Stimulated activated CD4-positive, alpha-beta T cell treated with anti-CD3 and anti-CD28 coated beads, Interleukin-4, amount 100 ng/mL, for 1 hour (primary cell): ENCODE measurements around the gene FHDC1.
"Not testable (repeated sequence)": the region's sequence is repeated elsewhere in the genome, so short reads cannot be mapped to it uniquely, and the experiment has no call there.

Experiments
- DNase-seq: peaks from one replicate; pipeline ENCODE4 v3.0.0-alpha.2; 2020

The FHDC1 gene

DNA sequence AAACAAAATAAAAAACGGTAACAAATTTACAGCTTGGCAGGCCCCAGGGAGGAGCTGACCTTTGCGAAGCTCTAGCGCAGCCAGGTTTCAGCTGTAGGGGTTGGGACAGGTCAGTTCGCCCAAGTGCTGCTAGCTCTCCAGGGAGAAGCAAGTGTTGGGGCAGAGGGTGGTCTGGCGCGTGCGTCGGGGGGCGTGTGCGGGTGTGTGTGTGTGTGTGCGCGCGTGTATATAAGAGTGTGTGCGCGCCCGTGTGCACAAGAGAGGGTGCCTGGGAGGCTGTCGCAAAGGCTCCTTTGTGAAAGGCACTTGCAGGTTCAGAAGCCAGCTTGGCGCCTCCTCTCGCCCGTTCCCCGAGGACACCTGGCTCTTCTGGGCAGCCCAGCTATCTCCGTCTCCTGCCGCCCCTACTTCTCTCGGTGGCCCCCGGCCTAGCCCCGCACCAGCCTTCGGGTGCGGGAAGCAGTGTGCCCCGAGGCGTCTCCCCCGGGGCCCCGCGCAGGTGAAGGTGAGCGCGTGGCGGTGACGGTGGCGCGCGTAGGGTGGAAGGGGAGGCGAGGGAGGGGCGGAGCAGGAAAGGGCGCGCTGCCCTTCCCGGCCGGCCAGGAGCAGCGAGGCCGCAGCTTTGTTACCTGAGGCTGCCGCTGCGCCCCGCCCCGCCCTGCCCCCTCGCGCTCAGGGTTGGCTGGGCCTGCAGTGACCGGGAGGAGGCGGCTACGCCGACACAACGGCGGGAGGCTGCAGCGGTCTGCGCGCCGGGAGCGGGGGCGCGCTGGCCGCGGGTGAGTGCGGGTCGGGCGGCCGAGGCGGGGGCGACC, at the start of gene FHDC1:
TSS of gene FHDC1 (plus strand) at position 693 of the 815 bp plus-strand sequence. CDS start 6,735 bp downstream, outside the sequence.
- peak; percentile 7 for DNase-seq

DNA sequence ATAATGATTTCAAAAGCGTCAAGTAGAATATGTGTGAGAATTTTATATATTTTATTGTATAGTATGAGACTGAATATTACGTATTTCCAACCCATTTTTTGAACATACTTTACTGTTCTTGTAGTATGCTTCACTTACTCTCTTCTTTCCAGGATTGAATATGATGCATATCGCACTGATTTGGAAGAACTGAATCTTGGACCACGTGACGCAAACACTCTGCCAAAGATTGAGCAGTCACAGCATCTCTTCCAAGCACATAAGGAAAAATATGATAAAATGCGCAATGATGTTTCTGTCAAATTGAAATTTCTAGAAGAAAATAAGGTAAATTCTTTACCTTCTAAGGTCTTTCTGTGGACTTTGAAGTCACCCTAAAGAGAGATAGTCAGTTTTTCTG, 48.1 kb upstream of the FHDC1 start:
- no peak for DNase-seq

DNA sequence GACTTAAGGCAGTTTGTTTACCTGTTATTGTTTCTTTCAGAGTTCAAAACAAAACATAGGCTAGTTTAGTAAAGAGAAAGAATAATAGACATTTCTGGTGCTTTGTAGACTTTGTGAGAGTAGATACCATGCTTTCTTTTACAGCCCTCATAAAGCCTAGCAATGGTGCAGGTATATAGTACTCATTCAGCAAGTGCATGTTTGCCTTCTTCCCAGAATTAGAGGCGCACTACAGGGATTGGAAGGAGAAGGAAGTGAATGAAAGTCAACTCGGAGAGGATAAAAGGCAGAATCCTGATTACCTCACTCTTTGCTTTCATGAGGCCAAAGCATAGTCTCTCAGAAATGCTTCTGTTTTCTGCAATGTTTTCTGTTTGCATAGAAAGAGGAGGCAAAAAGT, 43.1 kb upstream of the FHDC1 start:
- no peak for DNase-seq

DNA sequence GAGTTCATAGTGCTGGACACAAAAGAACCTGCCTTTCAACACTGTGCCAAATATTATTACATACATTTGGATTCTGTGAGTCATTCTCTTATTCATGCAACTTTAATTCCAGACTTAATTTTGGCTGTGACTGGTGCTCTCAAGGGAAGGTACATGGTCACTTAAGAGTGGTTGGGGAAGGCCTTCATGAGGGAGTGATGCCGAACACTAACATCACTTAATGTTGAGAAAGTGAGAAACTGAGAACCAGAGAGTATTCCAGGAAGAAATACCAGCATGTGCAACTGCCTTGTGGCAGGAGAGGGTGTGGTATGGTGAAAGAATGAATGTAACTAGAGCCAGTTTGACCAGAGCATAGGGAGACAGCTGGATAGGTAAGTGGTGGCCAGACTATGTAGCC, 41.5 kb upstream of the FHDC1 start:
- no peak for DNase-seq

- no peak for DNase-seq
These were observed 39.3 kb upstream of the FHDC1 start for GRCh38 chr4:152896811-152897210.

DNA sequence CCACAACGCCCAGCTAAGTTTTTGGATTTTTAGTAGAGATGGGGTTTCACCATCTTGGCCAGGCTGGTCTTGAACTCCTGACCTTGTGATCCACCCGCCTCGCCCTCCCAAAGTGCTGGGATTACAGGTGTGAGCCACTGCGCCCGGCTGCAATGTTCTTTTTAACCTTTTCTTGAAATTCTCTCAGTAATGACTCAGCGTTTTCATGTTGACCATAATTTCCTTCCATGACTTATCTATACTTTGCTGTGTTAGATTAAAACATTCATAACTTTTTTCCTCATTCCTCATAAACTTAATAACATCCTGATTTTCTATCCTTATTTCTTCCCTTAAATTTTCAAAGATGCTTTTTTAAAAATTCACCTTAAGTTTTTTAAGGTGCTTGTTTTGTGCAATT, 38.0 kb upstream of the FHDC1 start:
- not testable (repeated sequence) for DNase-seq

- DNase-seq = no peak
These were observed 37.5 kb upstream of the FHDC1 start for GRCh38 chr4:152898606-152899005.

GRCh38 chr4:152900395-152900794, 35.7 kb upstream of the FHDC1 start:
- no peak for DNase-seq

GRCh38 chr4:152901205-152901604, 34.9 kb upstream of the FHDC1 start:
- DNase-seq = no peak

- no peak for DNase-seq
These were observed 32.5 kb upstream of the FHDC1 start for GRCh38 chr4:152903658-152904057.

DNA sequence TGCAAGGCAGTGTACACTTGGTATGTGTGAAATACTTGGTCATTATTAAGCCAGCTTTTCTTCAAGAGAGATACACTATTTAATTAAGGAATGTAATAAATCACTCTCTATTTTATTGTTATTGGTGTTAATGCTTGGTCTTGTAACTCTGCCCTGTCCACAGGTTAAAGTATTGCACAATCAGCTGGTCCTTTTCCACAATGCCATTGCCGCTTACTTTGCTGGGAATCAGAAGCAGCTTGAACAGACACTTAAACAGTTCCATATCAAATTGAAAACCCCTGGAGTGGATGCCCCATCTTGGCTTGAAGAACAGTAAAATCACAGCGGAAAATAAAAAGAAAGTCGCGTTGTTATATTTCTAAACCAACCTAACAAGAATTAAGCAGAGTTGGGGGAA, 26.2 kb upstream of the FHDC1 start:
- DNase-seq = no peak

DNA sequence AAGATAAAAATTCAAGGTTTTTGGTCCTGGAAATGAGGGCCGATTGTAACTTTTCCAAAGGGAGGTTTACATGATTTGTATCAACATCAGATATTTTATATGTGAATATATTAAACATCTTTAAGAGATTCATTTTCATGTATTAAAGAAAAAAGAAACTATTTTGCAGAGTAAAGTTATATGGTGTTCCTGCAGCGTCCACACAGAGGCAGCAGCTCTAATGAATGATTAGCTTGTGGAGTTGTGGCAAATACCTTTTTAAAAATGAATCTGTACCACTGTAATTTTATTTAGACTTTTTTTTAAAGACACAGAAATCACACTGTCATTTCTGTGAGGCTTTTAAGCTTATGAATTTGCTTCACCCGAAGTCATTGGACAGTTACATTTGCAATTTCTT, 25.6 kb upstream of the FHDC1 start:
- no peak for DNase-seq

DNA sequence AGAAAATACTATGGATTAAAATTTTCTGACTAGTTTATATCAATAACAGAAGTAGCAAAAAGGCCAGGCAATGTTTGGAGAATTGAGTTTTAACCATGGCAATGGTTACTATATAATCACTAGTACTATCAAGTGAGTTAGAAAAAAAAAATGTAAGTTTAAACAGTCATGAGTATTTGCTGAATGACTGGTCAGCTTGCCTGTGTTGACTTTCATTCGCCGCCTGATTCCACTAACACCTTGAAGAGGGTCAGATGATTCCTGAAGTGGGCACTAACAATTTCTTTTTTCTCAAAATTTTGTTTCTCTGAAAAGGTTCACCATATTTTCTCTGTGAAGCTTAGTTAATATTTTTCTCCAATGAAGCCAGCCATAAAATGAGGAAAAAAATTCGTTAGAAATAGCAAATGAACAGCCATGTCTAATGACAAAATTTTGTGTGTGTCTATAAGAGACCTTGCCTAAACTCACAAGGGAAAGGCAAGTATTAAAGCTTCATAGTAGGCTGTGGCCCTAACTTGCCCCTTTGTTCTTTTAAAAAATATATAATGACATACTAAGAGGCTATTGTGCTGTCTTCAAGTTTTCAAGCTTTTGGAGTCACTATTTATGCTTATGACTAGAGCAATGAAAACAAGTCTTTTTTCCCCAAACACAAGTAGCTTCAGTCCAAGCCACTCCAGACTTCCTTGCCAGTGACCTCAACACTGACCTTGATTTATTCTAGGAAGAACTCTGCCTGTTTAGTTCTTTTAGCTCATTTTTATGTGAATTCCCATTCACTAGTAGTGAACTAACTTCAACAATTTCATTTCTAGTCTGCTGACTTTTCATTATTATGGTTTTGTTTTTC, 18.4 kb upstream of the FHDC1 start:
- no peak for DNase-seq

DNA sequence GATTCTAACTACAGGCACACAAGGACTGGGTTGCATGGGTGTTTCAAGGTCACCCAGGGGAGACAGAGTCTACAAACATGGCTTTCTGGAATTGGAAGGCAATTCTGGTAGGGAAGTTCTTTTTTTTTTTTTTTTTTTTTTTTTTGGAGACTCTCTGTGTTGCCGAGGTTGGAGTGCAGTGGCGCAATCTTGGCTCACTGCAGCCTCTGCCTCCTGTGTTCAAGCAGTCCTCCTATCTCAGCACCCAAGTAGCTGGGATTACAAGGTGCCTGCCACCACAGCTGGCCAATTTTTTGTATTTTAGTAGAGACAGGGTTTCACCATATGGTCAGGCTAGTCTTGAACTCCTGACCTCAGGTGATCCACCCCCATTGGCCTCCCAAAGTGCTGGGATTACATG, 16.3 kb upstream of the FHDC1 start:
- no peak for DNase-seq

GRCh38 chr4:152920768-152921167, 15.4 kb upstream of the FHDC1 start:
- DNase-seq = no peak

GRCh38 chr4:152921284-152921683, 14.8 kb upstream of the FHDC1 start:
- DNase-seq = no peak

DNA sequence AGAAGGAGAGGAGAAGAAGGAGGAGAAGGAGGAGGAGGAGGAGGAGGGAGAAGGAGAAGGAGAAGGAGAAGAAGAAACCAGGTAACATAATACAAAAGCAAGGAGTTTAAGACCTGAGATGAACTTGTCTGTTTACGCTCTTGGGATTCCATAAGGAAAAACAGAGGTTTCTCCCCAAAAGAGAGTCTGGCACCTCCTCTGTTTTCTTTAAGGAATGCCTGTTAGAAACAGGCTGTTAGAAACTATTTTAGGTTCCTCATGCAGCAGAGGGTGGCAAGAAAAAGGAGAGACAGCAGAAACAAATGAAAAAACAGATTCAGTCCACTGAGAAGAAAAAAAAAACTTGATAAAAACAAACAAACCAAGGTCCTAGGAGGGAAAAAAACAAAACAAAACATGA, 10.3 kb upstream of the FHDC1 start:
- no peak for DNase-seq

DNA sequence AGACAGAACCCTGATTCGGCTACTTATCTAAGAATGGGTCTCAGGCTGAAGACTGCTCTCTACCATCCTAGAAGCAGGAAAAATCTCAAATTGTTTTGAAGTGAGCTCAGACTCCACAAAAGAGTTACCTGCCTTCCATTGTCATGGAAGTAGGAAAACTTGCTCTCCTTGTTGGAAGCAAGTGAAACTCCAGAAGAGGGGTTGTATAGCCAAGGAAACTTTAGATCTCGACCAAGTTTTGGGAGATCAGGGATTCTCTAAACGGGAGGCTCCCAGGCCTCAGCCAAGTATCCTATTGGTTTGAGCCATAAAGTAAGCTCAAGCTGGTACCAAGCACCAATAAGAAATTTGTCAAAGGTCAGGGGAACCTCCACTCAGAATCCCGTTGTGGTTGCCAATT, 9.2 kb upstream of the FHDC1 start:
- DNase-seq = no peak

- DNase-seq = no peak
These were observed 8.4 kb upstream of the FHDC1 start for GRCh38 chr4:152927737-152928136.

DNA sequence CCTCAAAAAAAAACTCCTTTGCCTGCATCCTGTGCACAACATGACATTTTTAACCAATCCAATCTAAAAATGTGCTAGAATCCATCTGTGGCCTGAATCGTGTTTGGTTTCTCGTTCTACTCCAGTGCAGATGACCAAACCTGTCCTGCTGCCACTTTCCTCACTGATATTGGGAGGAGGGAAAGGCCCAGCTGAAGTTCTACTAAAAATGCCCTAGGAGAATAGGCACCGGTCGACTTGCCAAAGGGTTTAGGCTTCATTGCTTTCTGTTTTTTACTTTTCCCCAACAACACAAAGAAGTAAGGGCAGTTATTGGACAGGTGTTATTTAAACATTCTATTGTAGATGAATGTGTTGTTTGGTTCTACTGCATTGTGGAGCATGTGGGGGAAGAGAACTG, 7.8 kb upstream of the FHDC1 start:
- DNase-seq = no peak

DNA sequence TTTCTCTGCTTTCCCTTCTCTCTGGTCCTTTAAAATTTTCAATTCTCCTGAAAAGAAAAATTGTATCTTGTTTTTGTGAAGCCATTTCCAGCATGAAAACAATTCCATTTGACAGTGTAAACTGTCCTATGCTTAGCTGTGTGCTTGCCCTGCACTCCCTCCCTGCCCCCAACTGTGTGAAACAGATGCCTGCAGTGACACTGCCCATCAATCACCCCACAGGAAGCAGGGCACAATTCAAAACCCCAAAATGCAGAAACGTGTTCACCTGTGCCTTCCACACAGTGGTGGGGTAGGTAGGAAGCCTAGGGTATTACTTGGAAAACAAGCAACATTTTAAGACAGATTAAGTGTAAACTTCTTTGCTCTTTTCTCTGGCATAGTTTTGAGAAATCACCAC, 6.2 kb upstream of the FHDC1 start:
- no peak for DNase-seq

- DNase-seq = no peak
These were observed 980 bp upstream of the FHDC1 start for GRCh38 chr4:152935143-152935542.

DNA sequence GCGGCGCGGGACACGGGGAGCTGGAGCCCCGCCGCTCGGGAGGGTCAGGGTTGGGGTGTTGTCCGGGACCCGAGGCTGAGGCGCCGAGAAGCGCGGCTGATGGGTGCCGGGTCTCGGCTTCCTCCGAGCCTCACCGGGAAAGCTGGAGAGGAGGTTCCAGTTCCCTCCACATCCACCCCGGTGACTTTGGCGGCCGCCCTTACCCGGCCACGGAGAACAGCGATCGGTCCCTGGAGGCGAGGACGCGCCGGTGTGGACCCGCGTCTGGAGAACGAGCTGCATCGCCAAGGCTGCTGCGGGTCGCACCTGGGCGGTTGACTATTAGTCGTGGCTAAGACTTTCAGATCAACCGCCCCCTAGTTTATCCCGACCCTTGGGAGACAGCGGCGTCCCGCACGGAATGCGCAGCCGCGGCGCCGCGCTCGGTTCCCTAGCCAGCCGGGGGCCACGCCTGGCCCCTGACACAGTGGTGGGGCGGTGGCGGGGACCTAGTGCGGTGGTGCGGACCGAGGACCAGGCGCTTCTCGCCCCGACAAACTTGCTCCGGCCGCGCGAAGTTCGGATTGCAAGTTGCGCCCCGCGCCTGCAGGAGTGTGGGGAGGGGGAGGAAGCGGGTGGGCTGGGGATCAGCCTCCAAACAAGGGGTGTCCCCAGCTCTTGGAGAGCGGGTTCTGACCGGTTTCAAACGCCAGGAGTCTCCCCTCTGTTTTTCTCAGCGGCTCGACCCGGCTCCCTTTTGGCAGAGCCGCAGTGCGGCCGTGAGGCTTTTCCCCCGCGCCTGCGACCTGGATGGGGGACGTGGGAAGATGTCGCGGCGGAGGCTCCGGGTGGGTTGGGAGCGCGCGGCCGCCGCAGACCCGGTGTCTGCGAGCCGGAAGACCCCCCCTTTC, 568 bp downstream of the FHDC1 start:
- DNase-seq = peak; percentile 7
